Mucosa of stomach (tissue), 1 donor: ENCODE data around the gene NMNAT3.
"Not testable (repeated sequence)": the region's sequence is repeated elsewhere in the genome, so short reads cannot be mapped to it uniquely, and the experiment has no call there.

Experiments
- H3K27me3 ChIP-seq: one replicate; pipeline ENCODE4 v1.7.0; 2013; ENCODE audit warnings: mild to moderate bottlenecking, low read length; ENCODE audit not compliant: control insufficient read depth, insufficient read depth
- H3K36me3 ChIP-seq: one replicate; pipeline ENCODE4 v1.7.0; 2013; ENCODE audit warnings: low read length; ENCODE audit not compliant: control insufficient read depth, insufficient read depth
- H3K4me1 ChIP-seq: one replicate; pipeline ENCODE4 v1.7.0; 2013; ENCODE audit warnings: mild to moderate bottlenecking, low read length; ENCODE audit not compliant: control insufficient read depth, insufficient read depth
- H3K4me3 ChIP-seq: one replicate; pipeline ENCODE4 v1.7.0; 2013; ENCODE audit warnings: low read length
- H3K9ac ChIP-seq: one replicate; pipeline ENCODE4 v1.7.0; 2013; ENCODE audit warnings: mild to moderate bottlenecking, low read length, moderate library complexity
- H3K9me3 ChIP-seq: one replicate; pipeline ENCODE4 v1.7.0; 2013; ENCODE audit warnings: mild to moderate bottlenecking, low read length, moderate library complexity; ENCODE audit not compliant: control insufficient read depth
- donor health status: Pancreatic carcinoma.

Gene NMNAT3

GRCh38 chr3:139588450-139588849 is 89.3 kb downstream of the NMNAT3 start:
- H3K9ac ChIP-seq = no peak overlapping the region
- H3K27me3 ChIP-seq = no peaks in the 10 kb centered on the region
- H3K9me3 ChIP-seq = no peaks in the 10 kb centered on the region
- H3K36me3 ChIP-seq = no peaks in the 10 kb centered on the region
- no peak overlapping the region for H3K4me3 ChIP-seq
- H3K4me1 ChIP-seq = no peaks in the 10 kb centered on the region

- Histone ChIP-seq H3K4me3 (no peak overlapping the region), H3K4me1 (no peaks in the 10 kb centered on the region), H3K9me3 (no peaks in the 10 kb centered on the region), H3K36me3 (no peaks in the 10 kb centered on the region), H3K9ac (no peak overlapping the region), H3K27me3 (no peaks in the 10 kb centered on the region)
Measured at GRCh38 chr3:139587797-139588196, 90.0 kb downstream of the NMNAT3 start.

- Histone ChIP-seq H3K9me3 (no peaks in the 10 kb centered on the region), H3K4me1 (no peaks in the 10 kb centered on the region), H3K36me3 (no peaks in the 10 kb centered on the region), H3K27me3 (no peaks in the 10 kb centered on the region), H3K9ac (no peak overlapping the region), H3K4me3 (no peak overlapping the region)
Measured at GRCh38 chr3:139586420-139587017, 91.3 kb downstream of the NMNAT3 start.

GRCh38 chr3:139585820-139586219 is 92.0 kb downstream of the NMNAT3 start:
- Histone ChIP-seq H3K9ac (no peak overlapping the region), H3K36me3 (no peaks in the 10 kb centered on the region)

GRCh38 chr3:139583651-139584050 is 94.1 kb downstream of the NMNAT3 start:
- not testable (repeated sequence) for H3K9ac ChIP-seq, H3K4me1 ChIP-seq, H3K4me3 ChIP-seq, H3K27me3 ChIP-seq, H3K9me3 ChIP-seq, H3K36me3 ChIP-seq

More at GRCh38 chr3:139585820-139586219, 92.0 kb downstream of the NMNAT3 start:
- H3K9me3 ChIP-seq = no peaks in the 10 kb centered on the region
- H3K4me3 ChIP-seq = no peak overlapping the region
- H3K27me3 ChIP-seq = no peaks in the 10 kb centered on the region
- H3K4me1 ChIP-seq = no peaks in the 10 kb centered on the region

GRCh38 chr3:139578783-139579182 is 99.0 kb downstream of the NMNAT3 start:
- no peaks in the 10 kb centered on the region for H3K36me3 ChIP-seq
- H3K9ac ChIP-seq = no peak overlapping the region
- no peaks in the 10 kb centered on the region for H3K27me3 ChIP-seq
- H3K4me3 ChIP-seq = no peak overlapping the region
- H3K9me3 ChIP-seq = no peaks in the 10 kb centered on the region
- no peaks in the 10 kb centered on the region for H3K4me1 ChIP-seq

- Histone ChIP-seq H3K9me3 (no peaks in the 10 kb centered on the region), H3K36me3 (no peaks in the 10 kb centered on the region), H3K4me1 (no peaks in the 10 kb centered on the region), H3K4me3 (no peak overlapping the region), H3K27me3 (no peaks in the 10 kb centered on the region), H3K9ac (no peak overlapping the region)
Measured at GRCh38 chr3:139577909-139578308, 99.9 kb downstream of the NMNAT3 start.

GRCh38 chr3:139577346-139577745 is 100.4 kb downstream of the NMNAT3 start:
- H3K36me3 ChIP-seq = no peaks in the 10 kb centered on the region
- no peaks in the 10 kb centered on the region for H3K4me1 ChIP-seq
- H3K9me3 ChIP-seq = no peaks in the 10 kb centered on the region
- no peak overlapping the region for H3K4me3 ChIP-seq
- H3K9ac ChIP-seq = no peak overlapping the region
- no peaks in the 10 kb centered on the region for H3K27me3 ChIP-seq

- H3K9me3 ChIP-seq = no peaks in the 10 kb centered on the region
- no peak overlapping the region for H3K9ac ChIP-seq
- H3K4me1 ChIP-seq = no peaks in the 10 kb centered on the region
- H3K36me3 ChIP-seq = no peaks in the 10 kb centered on the region
- H3K4me3 ChIP-seq = no peak overlapping the region
- no peaks in the 10 kb centered on the region for H3K27me3 ChIP-seq
Measured at GRCh38 chr3:139574026-139574947, 103.5 kb downstream of the NMNAT3 start.

- H3K36me3 ChIP-seq = no peaks in the 10 kb centered on the region
- H3K9me3 ChIP-seq = no peaks in the 10 kb centered on the region
- no peak overlapping the region for H3K9ac ChIP-seq
- no peaks in the 10 kb centered on the region for H3K27me3 ChIP-seq
- H3K4me3 ChIP-seq = no peak overlapping the region
- no peaks in the 10 kb centered on the region for H3K4me1 ChIP-seq
Measured at GRCh38 chr3:139572847-139573672, 104.7 kb downstream of the NMNAT3 start.

- Histone ChIP-seq H3K9ac (no peak overlapping the region), H3K27me3 (no peaks in the 10 kb centered on the region), H3K4me1 (no peaks in the 10 kb centered on the region), H3K4me3 (no peak overlapping the region), H3K36me3 (no peaks in the 10 kb centered on the region), H3K9me3 (no peaks in the 10 kb centered on the region)
Measured at GRCh38 chr3:139571711-139572110, 106.1 kb downstream of the NMNAT3 start.
